Neural cell (in vitro differentiated cells): Measurements from ENCODE around the gene PHACTR1. TPM values are rescaled to one million over a fixed set of nuclear protein-coding genes. Genes with fewer than 3 reads are reported as not detected.

Experiments
- H2AFZ ChIP-seq: fragments of 200-600, 300-800 bp; sonication (generic), shearing (Covaris generic); 2 replicates; pipeline ENCODE4 v1.6.0; 2014; ENCODE audit warnings: low read depth, mild to moderate bottlenecking, antibody characterized with exemption, low read length, moderate library complexity
- H3F3A ChIP-seq: fragments of 200-600 bp; shearing (Covaris generic); 2 replicates; pipeline ENCODE4 v1.6.1; 2016; ENCODE audit warnings: mild to moderate bottlenecking, moderate library complexity, mixed read lengths, antibody characterized with exemption, low read length; ENCODE audit not compliant: insufficient read depth, poor library complexity, severe bottlenecking
- H3K27ac ChIP-seq: fragments of 200-600, 300-800 bp; sonication (generic), shearing (Covaris generic); 2 replicates; pipeline ENCODE4 v1.5.1; 2014; ENCODE audit warnings: mild to moderate bottlenecking, low read length, moderate library complexity
- H3K27me3 ChIP-seq: fragments of 300-800, 200-600 bp; sonication (generic), shearing (Covaris generic); 2 replicates; pipeline ENCODE4 v1.6.0; 2014; ENCODE audit warnings: mild to moderate bottlenecking, low read depth, low read length, moderate library complexity; ENCODE audit not compliant: insufficient read depth
- H3K36me3 ChIP-seq: fragments of 300-800, 200-600 bp; sonication (generic), shearing (Covaris generic); 2 replicates; pipeline ENCODE4 v1.5.1; 2014; ENCODE audit warnings: mild to moderate bottlenecking, antibody characterized with exemption, low read length, moderate library complexity; ENCODE audit not compliant: insufficient read depth
- H3K4me2 ChIP-seq: fragments of 300-800, 200-600 bp; sonication (generic), shearing (Covaris generic); 2 replicates; pipeline ENCODE4 v1.6.0; 2014; ENCODE audit warnings: mild to moderate bottlenecking, low read length
- H3K4me3 ChIP-seq: fragments of 300-800, 200-600 bp; sonication (generic), shearing (Covaris generic); 2 replicates; pipeline ENCODE4 v1.5.1; 2014; ENCODE audit warnings: mild to moderate bottlenecking, low read length, moderate library complexity
- H3K79me2 ChIP-seq: fragments of 200-600 bp; shearing (Covaris generic); replicated peaks from 2 replicates; pipeline ENCODE4 v1.6.0; 2014; ENCODE audit warnings: mild to moderate bottlenecking, low read length, moderate library complexity; ENCODE audit not compliant: insufficient read depth
- H3K9ac ChIP-seq: fragments of 300-800, 200-600 bp; sonication (generic), shearing (Covaris generic); 2 replicates; pipeline ENCODE4 v1.6.1; 2016; ENCODE audit warnings: mild to moderate bottlenecking, low read length, mixed read lengths
- H3K9me2 ChIP-seq: fragments of 200-600 bp; shearing (Covaris generic); 2 replicates; pipeline ENCODE4 v1.6.1; 2016; ENCODE audit warnings: mild to moderate bottlenecking, low read length, mixed read lengths; ENCODE audit not compliant: insufficient read depth
- H3K9me3 ChIP-seq: fragments of 200-600, 300-800 bp; sonication (generic), shearing (Covaris generic); 2 replicates; pipeline ENCODE4 v1.6.1; 2016; ENCODE audit warnings: mild to moderate bottlenecking, mixed run types, low read length, moderate library complexity, mixed read lengths
- H4K20me1 ChIP-seq: fragments of 200-600 bp; shearing (Covaris generic); 2 replicates; pipeline ENCODE4 v1.6.1; 2016; ENCODE audit warnings: mild to moderate bottlenecking, mixed run types; ENCODE audit not compliant: insufficient read depth
- EP300 ChIP-seq: fragments of 450-650 bp; conservative IDR thresholded peaks from 2 replicates; pipeline ENCODE4 v1.6.1; 2014; ENCODE audit warnings: antibody characterized with exemption, mild to moderate bottlenecking, moderate library complexity; ENCODE audit not compliant: poor library complexity, severe bottlenecking
- EZH2 ChIP-seq: fragments of 200-600, 300-800 bp; shearing (Covaris generic), sonication (generic); IDR thresholded peaks from 2 replicates; pipeline ENCODE4 v1.6.1; 2014; ENCODE audit warnings: antibody characterized with exemption, low read length, borderline replicate concordance, mild to moderate bottlenecking; ENCODE audit not compliant: insufficient read depth, poor library complexity, severe bottlenecking
- MXI1 ChIP-seq: fragments of 450-650 bp; conservative IDR thresholded peaks from 2 replicates; pipeline ENCODE4 v1.6.1; 2014; ENCODE audit warnings: antibody characterized with exemption, mild to moderate bottlenecking; ENCODE audit not compliant: poor library complexity, severe bottlenecking
- POLR2AphosphoS5 ChIP-seq: IDR thresholded peaks from 2 replicates; pipeline ENCODE4 v1.6.1; 2012
- RAD21 ChIP-seq: fragments of 450-650 bp; conservative IDR thresholded peaks from 2 replicates; pipeline ENCODE4 v1.6.1; 2014; ENCODE audit warnings: antibody characterized with exemption, mild to moderate bottlenecking, moderate library complexity
- SMC3 ChIP-seq: fragments of 450-650 bp; conservative IDR thresholded peaks from 2 replicates; pipeline ENCODE4 v1.6.1; 2014; ENCODE audit warnings: antibody characterized with exemption, mild to moderate bottlenecking, moderate library complexity; ENCODE audit not compliant: poor library complexity
- TAF1 ChIP-seq: IDR thresholded peaks from 2 replicates; pipeline ENCODE4 v1.6.1; 2012; ENCODE audit warnings: low read depth
- polyA plus RNA-seq: library from polyadenylated mRNA; depleted of rRNA; stranded (reverse); fragments of >200 nt; gene quantifications from 2 replicates; pipeline ENCODE4 v1.2.3, GENCODE V29; 2014
- TF ChIP-seq, protein P1 (sequence below): IDR thresholded peaks from 2 replicates; pipeline ENCODE4 v1.6.1; 2012; ENCODE audit warnings: borderline replicate concordance
- TF ChIP-seq, protein P2 (sequence below): fragments of 450-650 bp; IDR thresholded peaks from 2 replicates; pipeline ENCODE4 v1.5.1; 2014; ENCODE audit warnings: antibody characterized with exemption, mild to moderate bottlenecking, moderate library complexity; ENCODE audit not compliant: poor library complexity, severe bottlenecking

Gene PHACTR1
- polyA plus RNA-seq, 1 donor from 2014 or later = 7.8 TPM

DNA sequence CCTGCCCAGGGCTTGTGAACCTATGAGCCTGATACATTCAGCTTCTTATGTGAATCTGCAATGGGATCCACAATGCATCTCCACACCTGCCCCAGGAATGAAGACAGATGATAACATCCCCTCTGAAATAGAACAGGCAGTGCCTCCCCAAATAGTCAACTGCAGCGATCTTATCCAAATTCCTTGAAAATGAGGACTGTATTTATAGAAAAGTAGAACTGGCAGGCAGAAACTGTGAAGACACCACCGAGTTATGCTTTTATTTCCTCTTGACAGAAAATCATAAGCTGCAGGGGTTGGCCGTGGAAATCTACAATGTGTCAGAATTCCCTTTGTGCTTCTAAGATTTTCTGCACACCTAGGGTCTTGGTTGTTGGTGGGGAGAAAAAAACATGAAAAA, 341.5 kb downstream of the PHACTR1 start:
- H3K9ac ChIP-seq = no peak overlapping the region
- no peaks in the 10 kb centered on the region for H3K27me3 ChIP-seq
- H3K36me3 ChIP-seq = no peaks in the 10 kb centered on the region
- TF ChIP-seq TAF1 = no peak
- TF ChIP-seq, protein P1, sequence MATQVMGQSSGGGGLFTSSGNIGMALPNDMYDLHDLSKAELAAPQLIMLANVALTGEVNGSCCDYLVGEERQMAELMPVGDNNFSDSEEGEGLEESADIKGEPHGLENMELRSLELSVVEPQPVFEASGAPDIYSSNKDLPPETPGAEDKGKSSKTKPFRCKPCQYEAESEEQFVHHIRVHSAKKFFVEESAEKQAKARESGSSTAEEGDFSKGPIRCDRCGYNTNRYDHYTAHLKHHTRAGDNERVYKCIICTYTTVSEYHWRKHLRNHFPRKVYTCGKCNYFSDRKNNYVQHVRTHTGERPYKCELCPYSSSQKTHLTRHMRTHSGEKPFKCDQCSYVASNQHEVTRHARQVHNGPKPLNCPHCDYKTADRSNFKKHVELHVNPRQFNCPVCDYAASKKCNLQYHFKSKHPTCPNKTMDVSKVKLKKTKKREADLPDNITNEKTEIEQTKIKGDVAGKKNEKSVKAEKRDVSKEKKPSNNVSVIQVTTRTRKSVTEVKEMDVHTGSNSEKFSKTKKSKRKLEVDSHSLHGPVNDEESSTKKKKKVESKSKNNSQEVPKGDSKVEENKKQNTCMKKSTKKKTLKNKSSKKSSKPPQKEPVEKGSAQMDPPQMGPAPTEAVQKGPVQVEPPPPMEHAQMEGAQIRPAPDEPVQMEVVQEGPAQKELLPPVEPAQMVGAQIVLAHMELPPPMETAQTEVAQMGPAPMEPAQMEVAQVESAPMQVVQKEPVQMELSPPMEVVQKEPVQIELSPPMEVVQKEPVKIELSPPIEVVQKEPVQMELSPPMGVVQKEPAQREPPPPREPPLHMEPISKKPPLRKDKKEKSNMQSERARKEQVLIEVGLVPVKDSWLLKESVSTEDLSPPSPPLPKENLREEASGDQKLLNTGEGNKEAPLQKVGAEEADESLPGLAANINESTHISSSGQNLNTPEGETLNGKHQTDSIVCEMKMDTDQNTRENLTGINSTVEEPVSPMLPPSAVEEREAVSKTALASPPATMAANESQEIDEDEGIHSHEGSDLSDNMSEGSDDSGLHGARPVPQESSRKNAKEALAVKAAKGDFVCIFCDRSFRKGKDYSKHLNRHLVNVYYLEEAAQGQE = no peak
- TF ChIP-seq MXI1 = no peak
- TF ChIP-seq SMC3 = no peak
- no peak for TF ChIP-seq RAD21
- TF ChIP-seq EZH2 = no peak
- TF ChIP-seq POLR2AphosphoS5 = no peak
- TF ChIP-seq, protein P2, sequence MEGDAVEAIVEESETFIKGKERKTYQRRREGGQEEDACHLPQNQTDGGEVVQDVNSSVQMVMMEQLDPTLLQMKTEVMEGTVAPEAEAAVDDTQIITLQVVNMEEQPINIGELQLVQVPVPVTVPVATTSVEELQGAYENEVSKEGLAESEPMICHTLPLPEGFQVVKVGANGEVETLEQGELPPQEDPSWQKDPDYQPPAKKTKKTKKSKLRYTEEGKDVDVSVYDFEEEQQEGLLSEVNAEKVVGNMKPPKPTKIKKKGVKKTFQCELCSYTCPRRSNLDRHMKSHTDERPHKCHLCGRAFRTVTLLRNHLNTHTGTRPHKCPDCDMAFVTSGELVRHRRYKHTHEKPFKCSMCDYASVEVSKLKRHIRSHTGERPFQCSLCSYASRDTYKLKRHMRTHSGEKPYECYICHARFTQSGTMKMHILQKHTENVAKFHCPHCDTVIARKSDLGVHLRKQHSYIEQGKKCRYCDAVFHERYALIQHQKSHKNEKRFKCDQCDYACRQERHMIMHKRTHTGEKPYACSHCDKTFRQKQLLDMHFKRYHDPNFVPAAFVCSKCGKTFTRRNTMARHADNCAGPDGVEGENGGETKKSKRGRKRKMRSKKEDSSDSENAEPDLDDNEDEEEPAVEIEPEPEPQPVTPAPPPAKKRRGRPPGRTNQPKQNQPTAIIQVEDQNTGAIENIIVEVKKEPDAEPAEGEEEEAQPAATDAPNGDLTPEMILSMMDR = no peak
- no peak for TF ChIP-seq EP300
- no peak overlapping the region for H3K4me2 ChIP-seq
- H3K27ac ChIP-seq = no peak overlapping the region
- no peaks in the 10 kb centered on the region for H3K9me2 ChIP-seq
- H3K79me2 ChIP-seq = no peaks in the 10 kb centered on the region
- H3F3A ChIP-seq = no peaks in the 10 kb centered on the region
- H3K9me3 ChIP-seq = no peaks in the 10 kb centered on the region
- no peak overlapping the region for H2AFZ ChIP-seq
- no peak overlapping the region for H3K4me3 ChIP-seq
- H4K20me1 ChIP-seq = no peaks in the 10 kb centered on the region

DNA sequence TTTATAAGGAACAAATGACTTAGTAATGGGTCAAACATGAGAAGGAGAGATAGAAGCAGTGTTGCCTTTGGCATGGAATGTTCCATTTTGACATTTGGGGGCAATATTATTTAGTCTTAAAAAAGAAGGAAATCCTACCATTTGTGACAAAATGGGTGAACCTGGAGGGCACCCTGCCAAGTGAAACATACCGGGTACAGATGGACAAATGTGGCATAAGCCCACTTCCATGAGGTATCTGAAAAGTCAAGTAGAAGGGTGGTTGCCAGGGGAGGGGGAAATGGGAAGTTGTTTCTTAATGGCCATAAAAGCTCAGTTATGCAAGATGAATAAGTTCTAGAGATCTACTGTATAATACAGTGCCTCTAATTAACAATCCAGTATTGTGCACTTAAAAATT, 342.5 kb downstream of the PHACTR1 start:
- Histone ChIP-seq H3K4me2 (no peak overlapping the region), H3K36me3 (no peaks in the 10 kb centered on the region), H3K9ac (no peak overlapping the region), H3F3A (no peaks in the 10 kb centered on the region), H3K27ac (no peak overlapping the region), H3K4me3 (no peak overlapping the region), H3K9me2 (no peaks in the 10 kb centered on the region), H3K27me3 (no peaks in the 10 kb centered on the region), H3K9me3 (no peaks in the 10 kb centered on the region), H2AFZ (no peak overlapping the region), H3K79me2 (no peaks in the 10 kb centered on the region), H4K20me1 (no peaks in the 10 kb centered on the region)
- no peak for TF ChIP-seq MXI1
- no peak for TF ChIP-seq EZH2
- TF ChIP-seq, protein P1 = no peak
- no peak for TF ChIP-seq EP300
- TF ChIP-seq, protein P2 = no peak
- no peak for TF ChIP-seq TAF1
- no peak for TF ChIP-seq RAD21
- TF ChIP-seq SMC3 = no peak
- TF ChIP-seq POLR2AphosphoS5 = no peak
